GM12878 (cell line): ENCODE measurements around the gene CD99. TPM values are rescaled to one million over a fixed set of nuclear protein-coding genes. Genes with fewer than 3 reads are reported as not detected.

Experiments
- ATAC-seq: fragments of 200-7000 bp; cut with Tn5 transposase; 3 replicates; pipeline ENCODE4 v1.9.1; 2020; ENCODE audit warnings: mild to moderate bottlenecking, moderate library complexity
- BruUV-seq: library from RNA; stranded (reverse); fragments of 400-500 nt; replicated peaks from 2 replicates; lab custom pipeline; 2021; lab: Mats Ljungman, UMichigan
- CTCF ChIA-PET: fragments of 300-600 bp; sonication (Branson Sonifier 250); formaldehyde crosslinking; extraction: SDS; loops from one replicate; lab custom pipeline; 2021; ENCODE audit warnings: inconsistent platforms; lab: Yijun Ruan, JAX
- POLR2A ChIA-PET: fragments of 350-600 bp; formaldehyde crosslinking; extraction: SDS; loops from one replicate; lab custom pipeline; 2021; ENCODE audit warnings: inconsistent platforms; lab: Charles Lee
- RAD21 ChIA-PET: fragments of 300-600 bp; sonication (Branson Sonifier 250); formaldehyde crosslinking; loops from one replicate; lab custom pipeline; 2023; ENCODE audit warnings: antibody characterized with exemption; ENCODE audit not compliant: unreplicated experiment; lab: Charles Lee
- SMC1A ChIA-PET: fragments of 300-600 bp; sonication (Branson Sonifier 250); formaldehyde crosslinking; loops from one replicate; lab custom pipeline; 2023; ENCODE audit not compliant: unreplicated experiment, uncharacterized antibody; lab: Charles Lee
- DNase-seq: peaks from one replicate; pipeline ENCODE4 v3.0.0-alpha.2; 2011; ENCODE audit warnings: low read depth, low spot score
- FAIRE-seq: peaks from 3 replicates; lab custom pipeline; 2011; peaks lifted over from hg19 to GRCh38; lab: Jason Lieb, UNC
- H2AFZ ChIP-seq: 2 replicates; pipeline ENCODE4 v1.6.0; 2011; ENCODE audit warnings: low read depth, low read length, control low read depth; ENCODE audit not compliant: control insufficient read depth
- H3K27ac ChIP-seq: 2 replicates; pipeline ENCODE4 v1.5.1; 2011; ENCODE audit warnings: control low read depth; ENCODE audit not compliant: control insufficient read depth, insufficient read depth
- H3K27me3 ChIP-seq, 2 experiments: replicated peaks in 1 of 2; 2 replicates each; pipeline versions ENCODE4 v1.6.0 to v1.6.1; 2011; ENCODE audit warnings: low read length in 1 of 2; ENCODE audit not compliant: control insufficient read depth in 2 of 2, insufficient read depth in 2 of 2
- H3K36me3 ChIP-seq, 2 experiments: 2 replicates each; pipeline ENCODE4 v1.5.1; 2011; ENCODE audit warnings: low read length in 1 of 2; ENCODE audit not compliant: control insufficient read depth in 2 of 2, insufficient read depth in 2 of 2
- H3K4me1 ChIP-seq: 2 replicates; pipeline ENCODE4 v1.6.1; 2011; ENCODE audit warnings: mild to moderate bottlenecking, low read length, moderate library complexity, mixed read lengths; ENCODE audit not compliant: control insufficient read depth, insufficient read depth
- H3K4me2 ChIP-seq: 2 replicates; pipeline ENCODE4 v1.6.0; 2011; ENCODE audit warnings: control low read depth; ENCODE audit not compliant: control insufficient read depth, insufficient read depth
- H3K4me3 ChIP-seq: fragments of 200-600 bp; sonication (generic); 2 replicates; pipeline ENCODE4 v1.5.1; 2016
- H3K79me2 ChIP-seq: 2 replicates; pipeline ENCODE4 v1.6.0; 2011; ENCODE audit warnings: low read length; ENCODE audit not compliant: control insufficient read depth, insufficient read depth
- H3K9ac ChIP-seq: 2 replicates; pipeline ENCODE4 v1.8.0; 2011; ENCODE audit warnings: low read length, control low read depth, mixed read lengths; ENCODE audit not compliant: control insufficient read depth, insufficient read depth
- H3K9me3 ChIP-seq: replicated peaks from 3 replicates; pipeline ENCODE4 v1.5.1; 2011; ENCODE audit warnings: mild to moderate bottlenecking, low read length; ENCODE audit not compliant: control insufficient read depth, insufficient read depth
- H4K20me1 ChIP-seq: 2 replicates; pipeline ENCODE4 v1.6.0; 2011; ENCODE audit not compliant: control insufficient read depth, insufficient read depth
- BHLHE40 ChIP-seq, 2 experiments: fragments of 450-650 bp in 1 of 2; IDR thresholded peaks; 2 replicates each; pipeline ENCODE4 v1.6.1; 2011 to 2017; ENCODE audit warnings: low read depth in 2 of 2, borderline replicate concordance in 1 of 2, improper control_type of control experiment in 1 of 2, low read length in 1 of 2, mild to moderate bottlenecking in 1 of 2
- CHD1 ChIP-seq: IDR thresholded peaks from 2 replicates; pipeline ENCODE4 v1.6.1; 2012; ENCODE audit warnings: low read depth, low read length, improper control_type of control experiment
- EED ChIP-seq: sonication (generic); IDR thresholded peaks from 2 replicates; pipeline ENCODE4 v1.6.1; 2016; ENCODE audit warnings: antibody characterized with exemption, low read depth
- HDAC6 ChIP-seq: fragments of 200-600 bp; sonication (generic); IDR thresholded peaks from one replicate; pipeline ENCODE4 v1.8.0; 2017; ENCODE audit warnings: antibody characterized with exemption; ENCODE audit not compliant: unreplicated experiment
- RUNX3 ChIP-seq: IDR thresholded peaks from 2 replicates; pipeline ENCODE4 v1.6.1; 2012; ENCODE audit warnings: low read length, inconsistent platforms
- STAT3 ChIP-seq: IDR thresholded peaks from 2 replicates; pipeline ENCODE4 v1.6.1; 2011; ENCODE audit warnings: low read depth, low read length, improper control_type of control experiment
- ZBTB4 ChIP-seq: fragments of 450-650 bp; formaldehyde crosslinking; IDR thresholded peaks from 2 replicates; pipeline ENCODE4 v1.4.0; 2022; ENCODE audit warnings: mild to moderate bottlenecking, moderate library complexity
- WGBS: methylation state at CpG from one replicate; pipeline ENCODE4 v1.1.6; 2016; ENCODE audit warnings: low lambda C conversion rate; ENCODE audit not compliant: insufficient replicate concordance, insufficient coverage; ENCODE audit errors: missing lambda C conversion rate; 5-methylcytosine and 5-hydroxymethylcytosine counted together
- in situ Hi-C: fragments of 300-500 bp; cut with MboI; formaldehyde crosslinking; loops from 9 replicates; pipeline ENCODE4 v1.14.3; 2018; ENCODE audit warnings: mixed read lengths
- intact Hi-C: fragments of 100-400 bp; cut with micrococcal nuclease; formaldehyde crosslinking; loops from one replicate; pipeline ENCODE4 v1.14.2; 2022; ENCODE audit not compliant: unreplicated experiment
- polyA plus RNA-seq, 11 experiments: library from polyadenylated mRNA; depleted of rRNA in 4 of 11; unstranded in 6 of 11; stranded (reverse) in 5 of 11; fragments of >200 nt; fragmentation: Nextera tagmentation in 4 of 11; fragmentation: Illumina TruSeq in 1 of 11; extraction: Ambion mirVana in 4 of 11; extraction: Trizol in 1 of 11; gene quantifications; 1 replicate in 1 of 11; 2 replicates in 10 of 11; pipeline versions ENCODE4 v1.2.1 to v1.2.3, GENCODE V29; 2011 to 2016; ENCODE audit warnings: inconsistent platforms in 2 of 11, missing spikeins in 2 of 11, low read depth in 1 of 11
- total RNA-seq, 4 experiments: library from RNA; depleted of rRNA in 3 of 4; stranded (reverse); fragments of >200 nt in 3 of 4; fragmentation: Illumina TruSeq in 1 of 4; extraction: Trizol in 1 of 4; gene quantifications; 2 replicates each; pipeline versions ENCODE4 v1.2.1 to v1.2.3, GENCODE V29; 2013 to 2021
- TF ChIP-seq, protein P1 (sequence below): fragments of 450-650 bp; IDR thresholded peaks from 2 replicates; pipeline ENCODE4 v1.6.1; 2017; ENCODE audit warnings: mild to moderate bottlenecking, moderate library complexity

CD99 gene
- total and polyA plus RNA-seq, 10 of the 15 experiments (the other 5 are each of a cell fraction or from before 2014, with no cell fraction given): 24.8 to 242 (median 158) TPM

GRCh38 chrX:2672084-2672483, 19.0 kb upstream of the CD99 start:
- no peaks in the 10 kb centered on the region for H3K36me3 ChIP-seq
- H3K27ac ChIP-seq: no peak overlapping the region
- H3K27me3 ChIP-seq: no peaks in the 10 kb centered on the region
- POLR2A ChIA-PET: no interaction called here
- no peak overlapping the region for H3K9ac ChIP-seq
- RAD21 ChIA-PET: no interaction called here
- intact Hi-C loops: no loop called here
- no peak for FAIRE-seq
- TF ChIP-seq, protein P1, sequence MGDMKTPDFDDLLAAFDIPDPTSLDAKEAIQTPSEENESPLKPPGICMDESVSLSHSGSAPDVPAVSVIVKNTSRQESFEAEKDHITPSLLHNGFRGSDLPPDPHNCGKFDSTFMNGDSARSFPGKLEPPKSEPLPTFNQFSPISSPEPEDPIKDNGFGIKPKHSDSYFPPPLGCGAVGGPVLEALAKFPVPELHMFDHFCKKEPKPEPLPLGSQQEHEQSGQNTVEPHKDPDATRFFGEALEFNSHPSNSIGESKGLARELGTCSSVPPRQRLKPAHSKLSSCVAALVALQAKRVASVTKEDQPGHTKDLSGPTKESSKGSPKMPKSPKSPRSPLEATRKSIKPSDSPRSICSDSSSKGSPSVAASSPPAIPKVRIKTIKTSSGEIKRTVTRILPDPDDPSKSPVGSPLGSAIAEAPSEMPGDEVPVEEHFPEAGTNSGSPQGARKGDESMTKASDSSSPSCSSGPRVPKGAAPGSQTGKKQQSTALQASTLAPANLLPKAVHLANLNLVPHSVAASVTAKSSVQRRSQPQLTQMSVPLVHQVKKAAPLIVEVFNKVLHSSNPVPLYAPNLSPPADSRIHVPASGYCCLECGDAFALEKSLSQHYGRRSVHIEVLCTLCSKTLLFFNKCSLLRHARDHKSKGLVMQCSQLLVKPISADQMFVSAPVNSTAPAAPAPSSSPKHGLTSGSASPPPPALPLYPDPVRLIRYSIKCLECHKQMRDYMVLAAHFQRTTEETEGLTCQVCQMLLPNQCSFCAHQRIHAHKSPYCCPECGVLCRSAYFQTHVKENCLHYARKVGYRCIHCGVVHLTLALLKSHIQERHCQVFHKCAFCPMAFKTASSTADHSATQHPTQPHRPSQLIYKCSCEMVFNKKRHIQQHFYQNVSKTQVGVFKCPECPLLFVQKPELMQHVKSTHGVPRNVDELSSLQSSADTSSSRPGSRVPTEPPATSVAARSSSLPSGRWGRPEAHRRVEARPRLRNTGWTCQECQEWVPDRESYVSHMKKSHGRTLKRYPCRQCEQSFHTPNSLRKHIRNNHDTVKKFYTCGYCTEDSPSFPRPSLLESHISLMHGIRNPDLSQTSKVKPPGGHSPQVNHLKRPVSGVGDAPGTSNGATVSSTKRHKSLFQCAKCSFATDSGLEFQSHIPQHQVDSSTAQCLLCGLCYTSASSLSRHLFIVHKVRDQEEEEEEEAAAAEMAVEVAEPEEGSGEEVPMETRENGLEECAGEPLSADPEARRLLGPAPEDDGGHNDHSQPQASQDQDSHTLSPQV: no peak
- no peak for TF ChIP-seq BHLHE40 (IDR thresholded peaks at IDR 0.05; ENCODE audit: borderline replicate concordance in 1 of 2, low read depth in 2 of 2, low read length in 1 of 2)
- no peak for TF ChIP-seq ZBTB4 (CRISPR knock-in tag)
- no peak for TF ChIP-seq RUNX3
- no peak for TF ChIP-seq HDAC6
- TF ChIP-seq STAT3: no peak
- no peak for TF ChIP-seq CHD1
- no peak for TF ChIP-seq EED
- TF ChIP-seq, all 136 proteins: peak for 0
- CTCF ChIA-PET: no interaction called here
- DNase-seq (no peak), ATAC-seq (no peak)
- Histone ChIP-seq H3K4me2 (no peak overlapping the region), H3K9me3 (no peaks in the 10 kb centered on the region), H3K4me1 (no peaks in the 10 kb centered on the region), H3K4me3 (no peak overlapping the region), H2AFZ (no peak overlapping the region), H4K20me1 (no peaks in the 10 kb centered on the region), H3K79me2 (no peaks in the 10 kb centered on the region)
- WGBS: 49% methylated on average over 6 of the region's 6 CpGs
- BruUV-seq: no TSS peak
- in situ Hi-C loops: no loop called here
- SMC1A ChIA-PET: no interaction called here
